Peyer's patch (tissue), 4 donors: Measurements from ENCODE around the gene BCKDHA.

Source experiments
- POLR2A ChIP-seq, 2 donors: fragments of 450-650 bp; IDR thresholded peaks; one replicate each; pipeline ENCODE4 v1.5.1; 2017; ENCODE audit warnings: antibody characterized with exemption in 2 of 2, mild to moderate bottlenecking in 2 of 2, moderate library complexity in 2 of 2
- TF ChIP-seq, protein P1 (sequence below), 6 experiments: fragments of 450-650 bp in 4 of 6; fragments of 200-600 bp in 2 of 6; sonication (generic) in 1 of 6; IDR thresholded peaks; one replicate each; pipeline ENCODE4 v1.5.1; 2017 to 2019; ENCODE audit warnings: antibody characterized with exemption in 6 of 6, mild to moderate bottlenecking in 3 of 6, moderate library complexity in 1 of 6

- TF ChIP-seq, protein P1, sequence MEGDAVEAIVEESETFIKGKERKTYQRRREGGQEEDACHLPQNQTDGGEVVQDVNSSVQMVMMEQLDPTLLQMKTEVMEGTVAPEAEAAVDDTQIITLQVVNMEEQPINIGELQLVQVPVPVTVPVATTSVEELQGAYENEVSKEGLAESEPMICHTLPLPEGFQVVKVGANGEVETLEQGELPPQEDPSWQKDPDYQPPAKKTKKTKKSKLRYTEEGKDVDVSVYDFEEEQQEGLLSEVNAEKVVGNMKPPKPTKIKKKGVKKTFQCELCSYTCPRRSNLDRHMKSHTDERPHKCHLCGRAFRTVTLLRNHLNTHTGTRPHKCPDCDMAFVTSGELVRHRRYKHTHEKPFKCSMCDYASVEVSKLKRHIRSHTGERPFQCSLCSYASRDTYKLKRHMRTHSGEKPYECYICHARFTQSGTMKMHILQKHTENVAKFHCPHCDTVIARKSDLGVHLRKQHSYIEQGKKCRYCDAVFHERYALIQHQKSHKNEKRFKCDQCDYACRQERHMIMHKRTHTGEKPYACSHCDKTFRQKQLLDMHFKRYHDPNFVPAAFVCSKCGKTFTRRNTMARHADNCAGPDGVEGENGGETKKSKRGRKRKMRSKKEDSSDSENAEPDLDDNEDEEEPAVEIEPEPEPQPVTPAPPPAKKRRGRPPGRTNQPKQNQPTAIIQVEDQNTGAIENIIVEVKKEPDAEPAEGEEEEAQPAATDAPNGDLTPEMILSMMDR (IDR thresholded peaks at IDR 0.05) = no peak
- no peak for TF ChIP-seq POLR2A (IDR thresholded peaks at IDR 0.05)
Observed at GRCh38 chr19:41443813-41444455, 46.3 kb downstream of the BCKDHA start.
